Measurements from ENCODE around the gene HOXB2. TPM values are rescaled to one million over a fixed set of nuclear protein-coding genes. Genes with fewer than 3 reads are reported as not detected.
A peak's percentile ranks its signal among the peaks of the same experiment; 100 is the strongest.

Gene HOXB2
- total and polyA plus RNA-seq, 3 experiments from 2014 or later, result 12.8 to 18.3 (median 16.7) TPM

GRCh38 chr17:48527547-48527932 lies 17.4 kb downstream of the HOXB2 start:
- POLR2A ChIA-PET, result interaction anchor here (1.0 kb wide), 1 partner anchor 14 kb away, joined by 3 read pairs; no protein-coding TSS in a partner anchor

GRCh38 chr17:48526608-48527546 lies 18.0 kb downstream of the HOXB2 start:
- Histone ChIP-seq H3K27ac (ENCODE audit: low read depth, low read length) (no peak overlapping the region), H3K36me3 (ENCODE audit: insufficient read depth, low read length) (no peaks in the 10 kb centered on the region), H3K9me3 (ENCODE audit: low read length) (no peaks in the 10 kb centered on the region), H3K4me1 (ENCODE audit: insufficient read depth, low read length) (no peaks in the 10 kb centered on the region), H3K4me3 (ENCODE audit: low read length) (no peak overlapping the region), H3K27me3 (ENCODE audit: insufficient read depth, low read length, poor library complexity, severe bottlenecking) (peaks cover 5% of the 10 kb centered on the region)
- Mint-ChIP-seq H3K27ac (peak overlapping the region in 2 of 8 donors; percentile 5 to 17), H3K4me3 (peak overlapping the region in 1 of 7 donors; percentile 44), H3K4me1 (peaks cover 4 to 11% (median 4%) of the 10 kb centered on the region in 3 donors), H3K27me3 (peaks cover 36 to 49% of the 10 kb centered on the region in 2 donors), H3K36me3 (peaks cover 0 to 5% (median 0%) of the 10 kb centered on the region in 3 donors), H3K9me3 (no peaks in the 10 kb centered on the region)
- CTCF ChIA-PET, result interaction anchor here (1.0 to 1.8 kb wide), 2 partner anchors 19 to 25 kb away, joined by 3 read pairs; no protein-coding TSS in a partner anchor
- POLR2A ChIA-PET, result interaction anchor here (1.0 kb wide), 1 partner anchor 14 kb away, joined by 3 read pairs; no protein-coding TSS in a partner anchor
- no peak for DNase-seq

More at GRCh38 chr17:48527547-48527932, 17.4 kb downstream of the HOXB2 start:
- H3K27ac Mint-ChIP-seq, result no peak overlapping the region
- Histone ChIP-seq H3K9me3 (ENCODE audit: low read length) (no peaks in the 10 kb centered on the region), H3K27me3 (ENCODE audit: insufficient read depth, low read length, poor library complexity, severe bottlenecking) (peaks cover 5% of the 10 kb centered on the region), H3K4me3 (ENCODE audit: low read length) (no peak overlapping the region), H3K27ac (ENCODE audit: low read depth, low read length) (no peak overlapping the region), H3K4me1 (ENCODE audit: insufficient read depth, low read length) (no peaks in the 10 kb centered on the region), H3K36me3 (ENCODE audit: insufficient read depth, low read length) (no peaks in the 10 kb centered on the region)
- no peaks in the 10 kb centered on the region for H3K9me3 Mint-ChIP-seq
- peaks cover 32 to 44% of the 10 kb centered on the region in 2 donors for H3K27me3 Mint-ChIP-seq
- CTCF ChIA-PET, result interaction anchor here (1.0 to 1.8 kb wide), 2 partner anchors 19 to 26 kb away, joined by 3 read pairs; no protein-coding TSS in a partner anchor
- H3K4me3 Mint-ChIP-seq, result peak overlapping the region in 1 of 7 donors; percentile 44
- no peak for DNase-seq
- peaks cover 4 to 11% (median 4%) of the 10 kb centered on the region in 3 donors for H3K4me1 Mint-ChIP-seq
- peaks cover 0 to 5% (median 0%) of the 10 kb centered on the region in 3 donors for H3K36me3 Mint-ChIP-seq

GRCh38 chr17:48523010-48523409 lies 21.9 kb downstream of the HOXB2 start:
- H3K4me1 ChIP-seq (ENCODE audit: insufficient read depth, low read length), result no peaks in the 10 kb centered on the region
- Mint-ChIP-seq H3K4me1 (peaks cover 4 to 11% (median 4%) of the 10 kb centered on the region in 3 donors), H3K27ac (peak overlapping the region in 1 of 8 donors; percentile 11), H3K36me3 (peaks cover 0 to 5% (median 0%) of the 10 kb centered on the region in 3 donors), H3K27me3 (peaks cover 46 to 54% of the 10 kb centered on the region in 2 donors), H3K9me3 (peaks cover 0 to 2% (median 0%) of the 10 kb centered on the region in 5 donors), H3K4me3 (no peak overlapping the region)
- POLR2A ChIA-PET, result no interaction called here
- no peak overlapping the region for H3K27ac ChIP-seq (ENCODE audit: low read depth, low read length)
- no peak overlapping the region for H3K4me3 ChIP-seq (ENCODE audit: low read length)
- no peaks in the 10 kb centered on the region for H3K9me3 ChIP-seq (ENCODE audit: low read length)
- no peak for DNase-seq
- CTCF ChIA-PET, result interaction anchor here (1.4 to 2.3 kb wide), 2 partner anchors 18 to 30 kb away, joined by 4 to 5 read pairs; no protein-coding TSS in a partner anchor
- peaks cover 5% of the 10 kb centered on the region for H3K27me3 ChIP-seq (ENCODE audit: insufficient read depth, low read length, poor library complexity, severe bottlenecking)
- H3K36me3 ChIP-seq (ENCODE audit: insufficient read depth, low read length), result no peaks in the 10 kb centered on the region

- no peak overlapping the region for H3K27ac Mint-ChIP-seq
- H3K4me1 Mint-ChIP-seq, result peaks cover 2 to 11% (median 4%) of the 10 kb centered on the region in 3 donors
- H3K4me1 ChIP-seq (ENCODE audit: insufficient read depth, low read length), result no peaks in the 10 kb centered on the region
- H3K4me3 Mint-ChIP-seq, result no peak overlapping the region
- H3K27ac ChIP-seq (ENCODE audit: low read depth, low read length), result peak overlapping the region; percentile 12
- peaks cover 0 to 2% (median 0%) of the 10 kb centered on the region in 5 donors for H3K9me3 Mint-ChIP-seq
- peaks cover 0 to 5% (median 3%) of the 10 kb centered on the region in 3 donors for H3K36me3 Mint-ChIP-seq
- no peak for DNase-seq
- no peaks in the 10 kb centered on the region for H3K36me3 ChIP-seq (ENCODE audit: insufficient read depth, low read length)
- H3K27me3 Mint-ChIP-seq, result peaks cover 47 to 61% of the 10 kb centered on the region in 2 donors
- H3K4me3 ChIP-seq (ENCODE audit: low read length), result no peak overlapping the region
- H3K9me3 ChIP-seq (ENCODE audit: low read length), result no peaks in the 10 kb centered on the region
- ChIA-PET POLR2A (no interaction called here), CTCF (interaction anchor here (1.0 to 2.3 kb wide), 3 partner anchors 19 to 30 kb away, joined by 4 to 5 read pairs (median 4); no protein-coding TSS in a partner anchor)
- H3K27me3 ChIP-seq (ENCODE audit: insufficient read depth, low read length, poor library complexity, severe bottlenecking), result peaks cover 5% of the 10 kb centered on the region
Measured at GRCh38 chr17:48522031-48522653, 22.8 kb downstream of the HOXB2 start.

GRCh38 chr17:48520631-48521079 lies 24.3 kb downstream of the HOXB2 start:
- H3K4me3 Mint-ChIP-seq, result no peak overlapping the region
- no peaks in the 10 kb centered on the region for H3K4me1 Mint-ChIP-seq
- DNase-seq, result no peak
- ChIA-PET POLR2A (interaction anchor here (0.6 to 1.0 kb wide), 2 partner anchors 9 to 60 kb away, joined by 9 to 11 read pairs; no protein-coding TSS in a partner anchor), CTCF (no interaction called here)
- H3K27me3 Mint-ChIP-seq, result peaks cover 37 to 56% of the 10 kb centered on the region in 2 donors
- H3K27me3 ChIP-seq (ENCODE audit: insufficient read depth, low read length, poor library complexity, severe bottlenecking), result no peaks in the 10 kb centered on the region
- H3K27ac ChIP-seq (ENCODE audit: low read depth, low read length), result no peak overlapping the region
- H3K4me1 ChIP-seq (ENCODE audit: insufficient read depth, low read length), result no peaks in the 10 kb centered on the region
- no peak overlapping the region for H3K27ac Mint-ChIP-seq
- H3K4me3 ChIP-seq (ENCODE audit: low read length), result no peak overlapping the region
- H3K36me3 Mint-ChIP-seq, result peaks cover 0 to 3% (median 0%) of the 10 kb centered on the region in 3 donors
- H3K9me3 Mint-ChIP-seq, result peaks cover 0 to 2% (median 0%) of the 10 kb centered on the region in 5 donors
- H3K36me3 ChIP-seq (ENCODE audit: insufficient read depth, low read length), result no peaks in the 10 kb centered on the region
- no peaks in the 10 kb centered on the region for H3K9me3 ChIP-seq (ENCODE audit: low read length)

GRCh38 chr17:48519427-48519826 lies 25.5 kb downstream of the HOXB2 start:
- Histone ChIP-seq H3K4me1 (ENCODE audit: insufficient read depth, low read length) (no peaks in the 10 kb centered on the region), H3K27ac (ENCODE audit: low read depth, low read length) (no peak overlapping the region), H3K9me3 (ENCODE audit: low read length) (no peaks in the 10 kb centered on the region), H3K27me3 (ENCODE audit: insufficient read depth, low read length, poor library complexity, severe bottlenecking) (no peaks in the 10 kb centered on the region), H3K36me3 (ENCODE audit: insufficient read depth, low read length) (no peaks in the 10 kb centered on the region), H3K4me3 (ENCODE audit: low read length) (no peak overlapping the region)
- Mint-ChIP-seq H3K4me3 (no peak overlapping the region), H3K27ac (no peak overlapping the region), H3K4me1 (peaks cover 0 to 2% (median 2%) of the 10 kb centered on the region in 3 donors), H3K36me3 (peaks cover 0 to 3% (median 2%) of the 10 kb centered on the region in 3 donors), H3K27me3 (peaks cover 30 to 54% of the 10 kb centered on the region in 2 donors), H3K9me3 (peaks cover 0 to 2% (median 0%) of the 10 kb centered on the region in 5 donors)
- ChIA-PET CTCF (interaction anchor here (0.6 to 1.2 kb wide), 3 partner anchors 19 to 365 kb away, joined by 3 read pairs; no protein-coding TSS in a partner anchor), POLR2A (no interaction called here)
- no peak for DNase-seq

- H3K27me3 Mint-ChIP-seq, result peaks cover 30 to 39% of the 10 kb centered on the region in 2 donors
- Histone ChIP-seq H3K4me1 (ENCODE audit: insufficient read depth, low read length) (peaks cover 7% of the 10 kb centered on the region), H3K36me3 (ENCODE audit: insufficient read depth, low read length) (no peaks in the 10 kb centered on the region), H3K27ac (ENCODE audit: low read depth, low read length) (no peak overlapping the region), H3K9me3 (ENCODE audit: low read length) (no peaks in the 10 kb centered on the region), H3K27me3 (ENCODE audit: insufficient read depth, low read length, poor library complexity, severe bottlenecking) (no peaks in the 10 kb centered on the region), H3K4me3 (ENCODE audit: low read length) (no peak overlapping the region)
- H3K36me3 Mint-ChIP-seq, result peaks cover 0 to 4% (median 3%) of the 10 kb centered on the region in 3 donors
- ChIA-PET POLR2A (no interaction called here), CTCF (interaction anchor here (1.1 kb wide), 1 partner anchor 66 kb away, joined by 3 read pairs; no protein-coding TSS in a partner anchor)
- no peak overlapping the region for H3K4me3 Mint-ChIP-seq
- H3K9me3 Mint-ChIP-seq, result peaks cover 0 to 2% (median 0%) of the 10 kb centered on the region in 5 donors
- no peak overlapping the region for H3K27ac Mint-ChIP-seq
- no peak for DNase-seq
- peaks cover 0 to 19% (median 11%) of the 10 kb centered on the region in 3 donors for H3K4me1 Mint-ChIP-seq
Measured at GRCh38 chr17:48517478-48517877, 27.4 kb downstream of the HOXB2 start.
